Measurements from ENCODE around the gene DALRD3. TPM values are rescaled to one million over a fixed set of nuclear protein-coding genes. Genes with fewer than 3 reads are reported as not detected.

Gene DALRD3
- total RNA-seq, 1 donor from 2014 or later: 35.4 TPM

- TF ChIP-seq POLR2AphosphoS5 (IDR thresholded peaks at IDR 0.05; ENCODE audit: insufficient read depth in 1 of 2, low read depth in 1 of 2): no peak
- TF ChIP-seq CTCF (IDR thresholded peaks at IDR 0.05): no peak
- TF ChIP-seq POLR2A (IDR thresholded peaks at IDR 0.05): no peak
- Histone ChIP-seq H3K27ac (no peak overlapping the region), H3K9me3 (no peaks in the 10 kb centered on the region), H3K27me3 (no peaks in the 10 kb centered on the region), H3K4me1 (peaks cover 18% of the 10 kb centered on the region), H3K36me3 (no peaks in the 10 kb centered on the region), H3K4me3 (no peak overlapping the region)
- intact Hi-C loops (cut with DNase I): loop anchor here (5.0 kb wide), 1 partner anchor 87 kb away; the partner anchor contains the start of gene QRICH1
- no peak for DNase-seq (ENCODE audit: extremely low spot score in 2 of 2)
Measured at GRCh38 chr3:49005303-49005680, 13.1 kb downstream of the DALRD3 start.

- no peak overlapping the region for H3K27ac ChIP-seq
- DNase-seq (ENCODE audit: extremely low spot score in 2 of 2): no peak
- no peak overlapping the region for H3K4me3 ChIP-seq
- no peaks in the 10 kb centered on the region for H3K27me3 ChIP-seq
- TF ChIP-seq CTCF (IDR thresholded peaks at IDR 0.05) (no peak), POLR2AphosphoS5 (IDR thresholded peaks at IDR 0.05; ENCODE audit: insufficient read depth in 1 of 2, low read depth in 1 of 2) (no peak), POLR2A (IDR thresholded peaks at IDR 0.05) (no peak)
- H3K36me3 ChIP-seq: no peaks in the 10 kb centered on the region
- intact Hi-C loops (cut with DNase I): loop anchor here (5.0 kb wide), 1 partner anchor 88 kb away; the partner anchor contains the start of gene QRICH1
- H3K4me1 ChIP-seq: peaks cover 18% of the 10 kb centered on the region
- H3K9me3 ChIP-seq: no peaks in the 10 kb centered on the region
Measured at GRCh38 chr3:49004352-49005302, 13.8 kb downstream of the DALRD3 start.

- Histone ChIP-seq H3K27ac (no peak overlapping the region), H3K4me3 (no peak overlapping the region), H3K9me3 (no peaks in the 10 kb centered on the region), H3K4me1 (peaks cover 2% of the 10 kb centered on the region), H3K27me3 (no peaks in the 10 kb centered on the region), H3K36me3 (peaks cover 0 to 9% of the 10 kb centered on the region in 2 donors)
- no peak for DNase-seq (ENCODE audit: extremely low spot score in 2 of 2)
- TF ChIP-seq POLR2AphosphoS5 (IDR thresholded peaks at IDR 0.05; ENCODE audit: insufficient read depth in 1 of 2, low read depth in 1 of 2) (no peak), CTCF (IDR thresholded peaks at IDR 0.05) (no peak), POLR2A (IDR thresholded peaks at IDR 0.05) (no peak)
- intact Hi-C loops (cut with DNase I): no loop called here
Measured at GRCh38 chr3:49001155-49001554, 17.2 kb downstream of the DALRD3 start.

- TF ChIP-seq POLR2AphosphoS5 (IDR thresholded peaks at IDR 0.05; ENCODE audit: insufficient read depth in 1 of 2, low read depth in 1 of 2) (no peak), POLR2A (IDR thresholded peaks at IDR 0.05) (no peak), CTCF (IDR thresholded peaks at IDR 0.05) (no peak)
Measured at GRCh38 chr3:48999085-48999858, 19.1 kb downstream of the DALRD3 start.

More at GRCh38 chr3:48999085-48999858, 19.1 kb downstream of the DALRD3 start:
- intact Hi-C loops (cut with DNase I): no loop called here
- Histone ChIP-seq H3K36me3 (peaks cover 0 to 9% of the 10 kb centered on the region in 2 donors), H3K4me3 (no peak overlapping the region), H3K27me3 (no peaks in the 10 kb centered on the region), H3K4me1 (no peaks in the 10 kb centered on the region), H3K27ac (no peak overlapping the region), H3K9me3 (no peaks in the 10 kb centered on the region)
- DNase-seq (ENCODE audit: extremely low spot score in 2 of 2): no peak

Measured in vagina (tissue), 2 donors.